ENCODE data around the gene CPNE2. TPM values are rescaled to one million over a fixed set of nuclear protein-coding genes. Genes with fewer than 3 reads are reported as not detected.

Gene CPNE2
- total RNA-seq, 1 donor from 2014 or later: 40.3 TPM

- no peaks in the 10 kb centered on the region for H3K9me3 ChIP-seq
- DNase-seq (ENCODE audit: extremely low spot score in 2 of 2): no peak
- H3K4me1 ChIP-seq: peaks cover 21% of the 10 kb centered on the region
- no peaks in the 10 kb centered on the region for H3K27me3 ChIP-seq
- H3K4me3 ChIP-seq: no peak overlapping the region
- intact Hi-C loops (cut with DNase I): loop anchor here (5.0 kb wide), 1 partner anchor 74 kb away; the partner anchor contains the start of gene CPNE2
- TF ChIP-seq CTCF (IDR thresholded peaks at IDR 0.05) (no peak), POLR2AphosphoS5 (IDR thresholded peaks at IDR 0.05; ENCODE audit: insufficient read depth in 1 of 2, low read depth in 1 of 2) (no peak), POLR2A (IDR thresholded peaks at IDR 0.05) (no peak)
- peaks cover 0 to 68% of the 10 kb centered on the region in 2 donors for H3K36me3 ChIP-seq
- no peak overlapping the region for H3K27ac ChIP-seq
These were observed 73.6 kb downstream of the CPNE2 start for GRCh38 chr16:57165938-57166337.

- Histone ChIP-seq H3K27me3 (no peaks in the 10 kb centered on the region), H3K9me3 (no peaks in the 10 kb centered on the region), H3K4me1 (peaks cover 21% of the 10 kb centered on the region), H3K4me3 (no peak overlapping the region), H3K36me3 (peaks cover 0 to 73% of the 10 kb centered on the region in 2 donors), H3K27ac (peak overlapping the region; percentile 21)
- intact Hi-C loops (cut with DNase I): loop anchor here (5.0 kb wide), 1 partner anchor 74 kb away; the partner anchor contains the start of gene CPNE2
- no peak for TF ChIP-seq POLR2A (IDR thresholded peaks at IDR 0.05)
- no peak for TF ChIP-seq POLR2AphosphoS5 (IDR thresholded peaks at IDR 0.05; ENCODE audit: insufficient read depth in 1 of 2, low read depth in 1 of 2)
- TF ChIP-seq CTCF (IDR thresholded peaks at IDR 0.05): no peak
- no peak for DNase-seq (ENCODE audit: extremely low spot score in 2 of 2)
These were observed 74.1 kb downstream of the CPNE2 start for GRCh38 chr16:57166451-57166850.

GRCh38 chr16:57166951-57167350, 74.6 kb downstream of the CPNE2 start:
- Histone ChIP-seq H3K4me3 (no peak overlapping the region), H3K9me3 (no peaks in the 10 kb centered on the region), H3K27me3 (no peaks in the 10 kb centered on the region), H3K27ac (peak overlapping the region; percentile 21), H3K36me3 (peaks cover 0 to 73% of the 10 kb centered on the region in 2 donors), H3K4me1 (peaks cover 21% of the 10 kb centered on the region)
- intact Hi-C loops (cut with DNase I): loop anchor here (5.0 kb wide), 1 partner anchor 75 kb away; the partner anchor contains the start of gene CPNE2
- no peak for DNase-seq (ENCODE audit: extremely low spot score in 2 of 2)
- no peak for TF ChIP-seq CTCF (IDR thresholded peaks at IDR 0.05)
- TF ChIP-seq POLR2AphosphoS5 (IDR thresholded peaks at IDR 0.05; ENCODE audit: insufficient read depth in 1 of 2, low read depth in 1 of 2): peak in 1 of 2 donors; percentile 53

- Histone ChIP-seq H3K36me3 (peaks cover 0 to 75% of the 10 kb centered on the region in 2 donors), H3K9me3 (no peaks in the 10 kb centered on the region), H3K4me1 (peaks cover 21% of the 10 kb centered on the region), H3K27me3 (no peaks in the 10 kb centered on the region), H3K27ac (peak overlapping the region; percentile 33), H3K4me3 (no peak overlapping the region)
- no peak for TF ChIP-seq POLR2A (IDR thresholded peaks at IDR 0.05)
- no peak for TF ChIP-seq CTCF (IDR thresholded peaks at IDR 0.05)
- no peak for TF ChIP-seq POLR2AphosphoS5 (IDR thresholded peaks at IDR 0.05; ENCODE audit: insufficient read depth in 1 of 2, low read depth in 1 of 2)
- DNase-seq (ENCODE audit: extremely low spot score in 2 of 2): no peak
- intact Hi-C loops (cut with DNase I): loop anchor here (5.0 kb wide), 1 partner anchor 75 kb away; the partner anchor contains the start of gene CPNE2
These were observed 75.2 kb downstream of the CPNE2 start for GRCh38 chr16:57167538-57167937.

- Histone ChIP-seq H3K4me3 (no peak overlapping the region), H3K36me3 (peaks cover 0 to 75% of the 10 kb centered on the region in 2 donors), H3K9me3 (no peaks in the 10 kb centered on the region), H3K27ac (peak overlapping the region; percentile 33), H3K4me1 (peaks cover 21% of the 10 kb centered on the region), H3K27me3 (no peaks in the 10 kb centered on the region)
- no peak for DNase-seq (ENCODE audit: extremely low spot score in 2 of 2)
- intact Hi-C loops (cut with DNase I): loop anchor here (5.0 kb wide), 1 partner anchor 76 kb away; the partner anchor contains the start of gene CPNE2
- TF ChIP-seq POLR2A (IDR thresholded peaks at IDR 0.05): no peak
- peak in 1 of 2 donors; percentile 62 for TF ChIP-seq POLR2AphosphoS5 (IDR thresholded peaks at IDR 0.05; ENCODE audit: insufficient read depth in 1 of 2, low read depth in 1 of 2)
- peak in 2 of 3 experiments; percentile 45 to 51 for TF ChIP-seq CTCF (IDR thresholded peaks at IDR 0.05)
These were observed 75.6 kb downstream of the CPNE2 start for GRCh38 chr16:57167953-57168352.

Data from vagina (tissue), 2 donors.